GM18511 (cell line): ENCODE results near the gene ABCD3.
"Not testable (repeated sequence)": the region's sequence is repeated elsewhere in the genome, so short reads cannot be mapped to it uniquely, and the experiment has no call there.

Experiments
- ATAC-seq: cut with Tn5 transposase; IDR thresholded peaks from one replicate; pipeline ENCODE4 v1.9.1; 2021; ENCODE audit warnings: mild to moderate bottlenecking, moderate library complexity; ENCODE audit not compliant: unreplicated experiment

The ABCD3 gene

GRCh38 chr1:94417978-94418663 lies at the start of gene ABCD3:
Gene ABCD3 (plus strand): TSS chr1:94418389. CDS start chr1:94418479, 90 bp downstream.
- ATAC-seq, result peak; percentile 95

GRCh38 chr1:94372771-94373170 lies 45.4 kb upstream of the ABCD3 start:
- ATAC-seq, result not testable (repeated sequence)

- ATAC-seq, result not testable (repeated sequence)
These were observed 44.9 kb upstream of the ABCD3 start for GRCh38 chr1:94373311-94373710.

GRCh38 chr1:94375666-94376065 lies 42.5 kb upstream of the ABCD3 start:
- not testable (repeated sequence) for ATAC-seq

GRCh38 chr1:94378493-94378892 lies 39.7 kb upstream of the ABCD3 start:
- ATAC-seq, result not testable (repeated sequence)

- no peak for ATAC-seq
These were observed 38.6 kb upstream of the ABCD3 start for GRCh38 chr1:94379615-94380014.

GRCh38 chr1:94382201-94382600 lies 36.0 kb upstream of the ABCD3 start:
- ATAC-seq, result no peak

GRCh38 chr1:94383966-94384408 lies 34.2 kb upstream of the ABCD3 start:
- no peak for ATAC-seq

GRCh38 chr1:94384485-94385265 lies 33.5 kb upstream of the ABCD3 start:
- peak; percentile 50 for ATAC-seq

- no peak for ATAC-seq
These were observed 32.8 kb upstream of the ABCD3 start for GRCh38 chr1:94385308-94385929.

- ATAC-seq, result no peak
These were observed 28.9 kb upstream of the ABCD3 start for GRCh38 chr1:94389298-94389697.

- no peak for ATAC-seq
These were observed 23.9 kb upstream of the ABCD3 start for GRCh38 chr1:94394247-94394646.

- no peak for ATAC-seq
These were observed 23.0 kb upstream of the ABCD3 start for GRCh38 chr1:94395231-94395630.

GRCh38 chr1:94395748-94396309 lies 22.4 kb upstream of the ABCD3 start:
- ATAC-seq, result no peak

GRCh38 chr1:94396356-94397010 lies 21.7 kb upstream of the ABCD3 start:
- ATAC-seq, result no peak

- no peak for ATAC-seq
These were observed 19.8 kb upstream of the ABCD3 start for GRCh38 chr1:94398356-94398755.

GRCh38 chr1:94399453-94399852 lies 18.7 kb upstream of the ABCD3 start:
- no peak for ATAC-seq

GRCh38 chr1:94401206-94401605 lies 17.0 kb upstream of the ABCD3 start:
- ATAC-seq, result no peak

GRCh38 chr1:94406446-94406845 lies 11.7 kb upstream of the ABCD3 start:
- ATAC-seq, result no peak

- ATAC-seq, result no peak
These were observed 9.9 kb upstream of the ABCD3 start for GRCh38 chr1:94408104-94408830.
